ENCODE measurements around the gene PIGM.

The PIGM gene

DNA sequence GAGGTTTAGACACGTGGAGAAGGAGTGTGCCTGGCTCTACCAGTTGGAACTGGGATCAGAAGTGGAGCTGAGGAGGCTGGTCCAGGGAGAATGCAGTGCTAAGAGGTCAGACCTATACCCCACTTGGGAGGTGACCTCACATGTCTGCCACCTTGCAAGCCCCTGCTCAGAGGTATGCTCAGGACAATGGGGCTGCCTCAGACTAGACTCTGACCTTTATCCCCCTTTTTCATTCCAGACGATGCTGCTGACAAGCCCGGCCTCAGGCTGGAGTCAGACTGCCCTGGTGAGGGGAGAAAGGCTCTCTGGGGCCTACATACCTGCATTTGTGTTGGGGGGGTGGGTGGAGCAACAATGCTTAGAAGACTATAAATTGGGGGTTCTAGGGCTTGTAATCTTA lies 33.0 kb upstream of the PIGM start:
- no peak overlapping the region for H3K27ac ChIP-seq
- no peaks in the 10 kb centered on the region for H3K36me3 ChIP-seq (ENCODE audit: insufficient read depth, low read length)
- TF ChIP-seq FOXP2 (optimal IDR thresholded peaks at IDR 0.05; ENCODE audit: control extremely low read depth, extremely low read length, insufficient read depth) (no peak), EZH2 (IDR thresholded peaks at IDR 0.05) (no peak), POLR2AphosphoS5 (IDR thresholded peaks at IDR 0.05; ENCODE audit: borderline replicate concordance, low read depth, low read length) (no peak)
- H3K9me3 ChIP-seq (ENCODE audit: low read depth, low read length), result no peaks in the 10 kb centered on the region
- no peak overlapping the region for H3K4me3 ChIP-seq
- DNase-seq (ENCODE audit: low read depth, low spot score), result no peak
- no peak overlapping the region for H3K9ac ChIP-seq (ENCODE audit: insufficient read length)

DNA sequence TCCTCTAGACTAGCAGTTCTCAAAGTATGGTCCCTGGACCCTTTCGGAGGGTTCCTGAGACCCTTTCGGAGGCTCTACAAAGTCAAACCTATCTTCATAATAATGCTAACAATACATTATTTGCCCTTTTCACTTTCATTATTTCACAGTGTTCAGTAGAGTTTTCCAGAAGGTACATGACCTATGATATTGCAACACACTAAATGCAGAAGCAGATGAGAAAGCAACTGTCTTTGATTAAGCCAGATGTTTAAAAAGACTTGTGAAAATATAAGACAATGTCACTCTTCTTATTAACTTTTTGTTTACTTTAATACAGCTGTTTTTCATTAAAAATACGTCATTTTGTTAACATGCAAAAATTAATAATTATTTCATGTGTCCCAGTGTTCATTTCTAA lies 32.4 kb upstream of the PIGM start:
- no peak for DNase-seq (ENCODE audit: low read depth, low spot score)
- Histone ChIP-seq H3K36me3 (ENCODE audit: insufficient read depth, low read length) (no peaks in the 10 kb centered on the region), H3K4me3 (no peak overlapping the region), H3K9me3 (ENCODE audit: low read depth, low read length) (no peaks in the 10 kb centered on the region), H3K27ac (no peak overlapping the region), H3K9ac (ENCODE audit: insufficient read length) (no peak overlapping the region)
- TF ChIP-seq EZH2 (IDR thresholded peaks at IDR 0.05), result no peak
- TF ChIP-seq POLR2AphosphoS5 (IDR thresholded peaks at IDR 0.05; ENCODE audit: borderline replicate concordance, low read depth, low read length), result no peak
- TF ChIP-seq FOXP2 (optimal IDR thresholded peaks at IDR 0.05; ENCODE audit: control extremely low read depth, extremely low read length, insufficient read depth), result no peak

GRCh38 chr1:160063176-160063575 lies 31.4 kb upstream of the PIGM start:
- no peak overlapping the region for H3K9ac ChIP-seq (ENCODE audit: insufficient read length)
- no peak overlapping the region for H3K4me3 ChIP-seq
- H3K36me3 ChIP-seq (ENCODE audit: insufficient read depth, low read length), result no peaks in the 10 kb centered on the region
- no peak overlapping the region for H3K27ac ChIP-seq
- no peak for DNase-seq (ENCODE audit: low read depth, low spot score)
- no peak for TF ChIP-seq EZH2 (IDR thresholded peaks at IDR 0.05)
- TF ChIP-seq FOXP2 (optimal IDR thresholded peaks at IDR 0.05; ENCODE audit: control extremely low read depth, extremely low read length, insufficient read depth), result no peak
- no peak for TF ChIP-seq POLR2AphosphoS5 (IDR thresholded peaks at IDR 0.05; ENCODE audit: borderline replicate concordance, low read depth, low read length)
- H3K9me3 ChIP-seq (ENCODE audit: low read depth, low read length), result no peaks in the 10 kb centered on the region

DNA sequence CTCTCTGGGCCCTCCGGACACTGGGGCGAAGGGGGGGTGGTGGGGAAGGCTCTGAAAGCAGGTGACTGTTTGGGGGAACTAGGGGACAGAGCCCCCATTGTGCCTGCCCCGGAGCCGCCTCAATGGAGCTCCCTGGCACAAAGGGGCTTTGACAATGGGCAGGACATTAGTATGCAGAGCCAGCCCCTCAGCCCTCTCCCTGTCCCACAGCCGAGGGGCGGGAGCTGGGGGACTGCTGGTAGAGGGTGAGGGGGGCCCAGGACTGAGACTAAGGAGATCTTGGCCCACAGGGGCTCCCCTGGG lies 30.4 kb upstream of the PIGM start:
- TF ChIP-seq FOXP2 (optimal IDR thresholded peaks at IDR 0.05; ENCODE audit: control extremely low read depth, extremely low read length, insufficient read depth) (no peak), POLR2AphosphoS5 (IDR thresholded peaks at IDR 0.05; ENCODE audit: borderline replicate concordance, low read depth, low read length) (no peak), EZH2 (IDR thresholded peaks at IDR 0.05) (no peak)
- Histone ChIP-seq H3K9ac (ENCODE audit: insufficient read length) (no peak overlapping the region), H3K27ac (no peak overlapping the region), H3K4me3 (no peak overlapping the region), H3K9me3 (ENCODE audit: low read depth, low read length) (no peaks in the 10 kb centered on the region), H3K36me3 (ENCODE audit: insufficient read depth, low read length) (no peaks in the 10 kb centered on the region)
- DNase-seq (ENCODE audit: low read depth, low spot score), result no peak

- no peak overlapping the region for H3K27ac ChIP-seq
- H3K4me3 ChIP-seq, result no peak overlapping the region
- H3K9ac ChIP-seq (ENCODE audit: insufficient read length), result no peak overlapping the region
- H3K36me3 ChIP-seq (ENCODE audit: insufficient read depth, low read length), result no peaks in the 10 kb centered on the region
- DNase-seq (ENCODE audit: low read depth, low spot score), result no peak
- H3K9me3 ChIP-seq (ENCODE audit: low read depth, low read length), result no peaks in the 10 kb centered on the region
- TF ChIP-seq EZH2 (IDR thresholded peaks at IDR 0.05) (no peak), POLR2AphosphoS5 (IDR thresholded peaks at IDR 0.05; ENCODE audit: borderline replicate concordance, low read depth, low read length) (no peak), FOXP2 (optimal IDR thresholded peaks at IDR 0.05; ENCODE audit: control extremely low read depth, extremely low read length, insufficient read depth) (no peak)
Measured at GRCh38 chr1:160061369-160062229, 29.8 kb upstream of the PIGM start.

- H3K4me3 ChIP-seq, result no peak overlapping the region
- H3K9me3 ChIP-seq (ENCODE audit: low read depth, low read length), result no peaks in the 10 kb centered on the region
- DNase-seq (ENCODE audit: low read depth, low spot score), result no peak
Measured at GRCh38 chr1:160058087-160058486, 26.3 kb upstream of the PIGM start.

GRCh38 chr1:160056648-160057169 lies 24.9 kb upstream of the PIGM start:
- H3K9ac ChIP-seq (ENCODE audit: insufficient read length), result no peak overlapping the region
- no peaks in the 10 kb centered on the region for H3K36me3 ChIP-seq (ENCODE audit: insufficient read depth, low read length)
- H3K4me3 ChIP-seq, result no peak overlapping the region
- DNase-seq (ENCODE audit: low read depth, low spot score), result no peak
- H3K9me3 ChIP-seq (ENCODE audit: low read depth, low read length), result no peaks in the 10 kb centered on the region
- no peak overlapping the region for H3K27ac ChIP-seq
- no peak for TF ChIP-seq FOXP2 (optimal IDR thresholded peaks at IDR 0.05; ENCODE audit: control extremely low read depth, extremely low read length, insufficient read depth)
- TF ChIP-seq POLR2AphosphoS5 (IDR thresholded peaks at IDR 0.05; ENCODE audit: borderline replicate concordance, low read depth, low read length), result no peak
- no peak for TF ChIP-seq EZH2 (IDR thresholded peaks at IDR 0.05)

More at GRCh38 chr1:160058087-160058486, 26.3 kb upstream of the PIGM start:
- H3K27ac ChIP-seq, result no peak overlapping the region
- TF ChIP-seq POLR2AphosphoS5 (IDR thresholded peaks at IDR 0.05; ENCODE audit: borderline replicate concordance, low read depth, low read length), result no peak
- TF ChIP-seq FOXP2 (optimal IDR thresholded peaks at IDR 0.05; ENCODE audit: control extremely low read depth, extremely low read length, insufficient read depth), result no peak
- TF ChIP-seq EZH2 (IDR thresholded peaks at IDR 0.05), result no peak
- H3K36me3 ChIP-seq (ENCODE audit: insufficient read depth, low read length), result no peaks in the 10 kb centered on the region
- H3K9ac ChIP-seq (ENCODE audit: insufficient read length), result no peak overlapping the region

DNA sequence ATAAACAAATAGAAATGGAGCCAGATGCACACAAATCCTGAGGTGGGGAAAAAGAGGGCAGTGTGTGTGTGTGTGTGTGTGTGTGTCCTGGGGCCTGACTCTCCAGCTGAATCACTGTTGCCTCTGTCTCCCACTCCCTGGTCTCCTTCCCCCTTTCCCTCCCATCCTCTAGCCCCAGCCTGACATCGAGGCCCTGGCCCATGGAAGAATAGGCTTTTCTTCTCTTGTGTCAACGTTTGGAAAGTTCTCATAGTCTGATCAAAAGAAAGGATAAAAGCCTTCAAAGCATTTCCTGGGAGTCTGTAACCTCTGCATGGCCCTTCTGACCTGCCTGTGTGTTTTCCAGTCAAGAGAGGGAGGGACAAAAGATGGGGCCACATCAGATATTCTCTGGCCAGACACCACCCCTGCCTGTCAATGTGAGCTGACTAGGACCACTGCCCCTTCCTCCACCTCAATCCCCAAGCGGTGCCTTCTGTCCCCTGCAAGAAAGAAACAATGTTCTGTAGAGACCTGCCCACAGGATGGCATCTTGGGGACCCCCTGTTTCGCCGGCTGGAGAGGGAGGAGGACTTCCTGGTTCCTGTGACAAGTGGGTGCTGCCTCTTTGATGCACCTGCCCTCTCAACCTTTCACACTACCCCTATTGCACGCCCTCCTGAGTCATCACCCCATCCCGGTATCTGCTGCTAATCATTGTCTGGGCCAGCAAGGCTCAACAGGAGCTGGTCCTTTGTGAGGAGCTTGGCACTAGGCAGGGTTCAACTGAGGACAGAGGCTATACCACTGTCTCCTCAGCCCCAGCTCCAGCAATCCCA lies 22.0 kb upstream of the PIGM start:
- H3K27ac ChIP-seq, result no peak overlapping the region
- H3K36me3 ChIP-seq (ENCODE audit: insufficient read depth, low read length), result no peaks in the 10 kb centered on the region
- H3K4me3 ChIP-seq, result no peak overlapping the region
- TF ChIP-seq FOXP2 (optimal IDR thresholded peaks at IDR 0.05; ENCODE audit: control extremely low read depth, extremely low read length, insufficient read depth), result no peak
- DNase-seq (ENCODE audit: low read depth, low spot score), result no peak
- no peaks in the 10 kb centered on the region for H3K9me3 ChIP-seq (ENCODE audit: low read depth, low read length)
- H3K9ac ChIP-seq (ENCODE audit: insufficient read length), result no peak overlapping the region
